Uterus (tissue), 2 donors: Measurements from ENCODE around the gene CHD5.

Experiments used
- CTCF ChIP-seq, 4 experiments: fragments of 200-600 bp in 2 of 4; fragments of 450-650 bp in 2 of 4; sonication (generic) in 2 of 4; IDR thresholded peaks; one replicate each; pipeline ENCODE4 v1.5.1; 2016 to 2019; ENCODE audit warnings: antibody characterized with exemption in 4 of 4, mild to moderate bottlenecking in 2 of 4, moderate library complexity in 1 of 4
- POLR2A ChIP-seq, 2 donors: fragments of 450-650 bp; IDR thresholded peaks; one replicate each; pipeline ENCODE4 v1.6.1; 2016; ENCODE audit warnings: antibody characterized with exemption in 2 of 2, mild to moderate bottlenecking in 1 of 2, moderate library complexity in 1 of 2

- TF ChIP-seq CTCF (IDR thresholded peaks at IDR 0.05), result no peak
- TF ChIP-seq POLR2A (IDR thresholded peaks at IDR 0.05), result no peak
Measured at GRCh38 chr1:6174621-6175410, 5.3 kb downstream of the CHD5 start.
